Measurements from ENCODE around the gene ETNK1.

DNA sequence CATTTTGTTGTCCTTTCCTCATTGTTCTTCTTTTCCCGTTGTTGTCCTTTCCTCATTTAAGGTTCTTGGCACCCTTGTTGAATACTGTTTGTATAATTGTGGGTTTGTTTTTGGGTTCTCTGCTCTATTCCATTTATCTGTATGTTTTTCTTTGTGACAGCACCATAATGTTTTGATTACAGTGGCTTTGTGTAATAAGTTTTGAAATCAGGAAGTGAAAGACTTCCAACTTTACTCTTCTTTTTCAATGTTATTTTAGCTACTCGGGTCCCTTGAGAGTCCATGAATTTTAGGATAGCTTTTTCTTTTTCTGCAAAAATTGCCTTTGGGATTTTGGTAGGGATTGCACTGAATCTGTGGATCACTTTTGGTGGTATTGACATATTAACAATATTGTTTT lies 28.1 kb downstream of the ETNK1 start:
- TF ChIP-seq CTCF (IDR thresholded peaks at IDR 0.05; ENCODE audit: insufficient read depth, low read length, poor library complexity, severe bottlenecking) (no peak), EZH2phosphoT487 (conservative IDR thresholded peaks at IDR 0.05; ENCODE audit: low read length) (no peak)
